HG03095 (cell line): Measurements from ENCODE around the gene DNAJC6.

Experiments
- ATAC-seq: cut with Tn5 transposase; IDR thresholded peaks from one replicate; pipeline ENCODE4 v1.9.1; 2021; ENCODE audit warnings: moderate library complexity; ENCODE audit not compliant: unreplicated experiment

DNAJC6 gene

GRCh38 chr1:65459397-65459768, 150.0 kb downstream of the DNAJC6 start:
- peak; percentile 57 for ATAC-seq
